OCI-LY3 (cell line): ENCODE results near the gene VPS13A.

Source experiments
- H2AFZ ChIP-seq: fragments of 200-600, 300-600 bp; shearing (Covaris generic); 2 replicates; pipeline ENCODE4 v1.6.0; 2014; ENCODE audit warnings: antibody characterized with exemption, low read depth, low read length
- H3K27ac ChIP-seq: fragments of 200-600, 300-600 bp; sonication (generic); 2 replicates; pipeline ENCODE4 v1.5.1; 2014; ENCODE audit warnings: mild to moderate bottlenecking, low read length, moderate library complexity, mixed read lengths
- H3K27me3 ChIP-seq: fragments of 200-600, 300-600 bp; sonication (generic); 2 replicates; pipeline ENCODE4 v1.6.1; 2014; ENCODE audit warnings: low read depth, low read length, mixed read lengths
- H3K36me3 ChIP-seq: fragments of 200-600, 300-600 bp; sonication (generic); replicated peaks from 2 replicates; pipeline ENCODE3; 2014; ENCODE audit warnings: low read depth, low read length, mixed read lengths
- H3K4me1 ChIP-seq: fragments of 300-600, 200-600 bp; sonication (generic); 2 replicates; pipeline ENCODE4 v1.6.1; 2014; ENCODE audit warnings: low read length, mixed read lengths
- H3K4me2 ChIP-seq: fragments of 200-600, 300-600 bp; sonication (generic); 2 replicates; pipeline ENCODE4 v1.6.1; 2014; ENCODE audit warnings: low read length, mixed read lengths
- H3K4me3 ChIP-seq: fragments of 300-600, 200-600 bp; sonication (generic); 2 replicates; pipeline ENCODE4 v1.5.1; 2014; ENCODE audit warnings: antibody characterized with exemption, mild to moderate bottlenecking, low read length, moderate library complexity
- H3K79me2 ChIP-seq: fragments of 300-600, 200-600 bp; shearing (Covaris generic); 2 replicates; pipeline ENCODE4 v1.6.1; 2014; ENCODE audit warnings: mild to moderate bottlenecking, low read length, mixed read lengths
- H3K9ac ChIP-seq: fragments of 300-600, 200-600 bp; shearing (Covaris generic); 2 replicates; pipeline ENCODE4 v1.6.0; 2014; ENCODE audit warnings: mild to moderate bottlenecking, low read length, moderate library complexity
- H3K9me3 ChIP-seq: fragments of 200-600, 300-600 bp; shearing (Covaris generic); 2 replicates; pipeline ENCODE4 v1.6.1; 2014; ENCODE audit warnings: low read length, mixed read lengths; ENCODE audit not compliant: insufficient read depth
- H4K20me1 ChIP-seq: fragments of 200-600, 300-600 bp; sonication (generic); 2 replicates; pipeline ENCODE4 v1.6.1; 2016; ENCODE audit warnings: low read length, mixed read lengths; ENCODE audit not compliant: insufficient read depth
- EZH2phosphoT487 ChIP-seq: fragments of 200-600 bp; shearing (Covaris generic); IDR thresholded peaks from 2 replicates; pipeline ENCODE4 v1.6.1; 2018; ENCODE audit warnings: antibody characterized with exemption, mixed run types, low read depth
- TF ChIP-seq, protein P1 (sequence below): fragments of 200-600, 300-600 bp; sonication (generic); IDR thresholded peaks from 2 replicates; pipeline ENCODE4 v1.5.1; 2014; ENCODE audit warnings: antibody characterized with exemption, low read length, low read depth

Gene VPS13A

DNA sequence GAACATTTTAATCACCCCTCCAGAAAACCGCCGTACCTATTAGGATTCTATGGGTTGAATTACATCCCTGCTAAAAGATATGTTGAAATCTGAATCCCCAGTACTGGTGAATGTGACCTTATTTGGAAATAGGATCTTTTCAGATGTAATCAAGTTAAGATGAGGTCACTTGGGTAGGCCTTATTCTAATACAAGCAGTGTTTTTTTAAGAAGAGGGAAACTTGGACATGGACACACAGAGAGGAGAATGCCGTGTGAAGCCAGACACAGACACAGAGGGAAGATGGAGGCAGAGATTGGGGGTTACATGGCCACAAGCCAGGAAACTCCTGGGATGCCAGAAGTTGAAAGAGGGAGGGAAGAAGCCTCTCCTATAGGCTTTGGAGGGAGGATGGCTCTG, 287.3 kb downstream of the VPS13A start:
- no peak overlapping the region for H3K4me3 ChIP-seq
- no peaks in the 10 kb centered on the region for H4K20me1 ChIP-seq
- TF ChIP-seq EZH2phosphoT487: no peak
- TF ChIP-seq, protein P1, sequence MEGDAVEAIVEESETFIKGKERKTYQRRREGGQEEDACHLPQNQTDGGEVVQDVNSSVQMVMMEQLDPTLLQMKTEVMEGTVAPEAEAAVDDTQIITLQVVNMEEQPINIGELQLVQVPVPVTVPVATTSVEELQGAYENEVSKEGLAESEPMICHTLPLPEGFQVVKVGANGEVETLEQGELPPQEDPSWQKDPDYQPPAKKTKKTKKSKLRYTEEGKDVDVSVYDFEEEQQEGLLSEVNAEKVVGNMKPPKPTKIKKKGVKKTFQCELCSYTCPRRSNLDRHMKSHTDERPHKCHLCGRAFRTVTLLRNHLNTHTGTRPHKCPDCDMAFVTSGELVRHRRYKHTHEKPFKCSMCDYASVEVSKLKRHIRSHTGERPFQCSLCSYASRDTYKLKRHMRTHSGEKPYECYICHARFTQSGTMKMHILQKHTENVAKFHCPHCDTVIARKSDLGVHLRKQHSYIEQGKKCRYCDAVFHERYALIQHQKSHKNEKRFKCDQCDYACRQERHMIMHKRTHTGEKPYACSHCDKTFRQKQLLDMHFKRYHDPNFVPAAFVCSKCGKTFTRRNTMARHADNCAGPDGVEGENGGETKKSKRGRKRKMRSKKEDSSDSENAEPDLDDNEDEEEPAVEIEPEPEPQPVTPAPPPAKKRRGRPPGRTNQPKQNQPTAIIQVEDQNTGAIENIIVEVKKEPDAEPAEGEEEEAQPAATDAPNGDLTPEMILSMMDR: no peak
- no peaks in the 10 kb centered on the region for H3K79me2 ChIP-seq
- H3K4me1 ChIP-seq: no peaks in the 10 kb centered on the region
- no peaks in the 10 kb centered on the region for H3K9me3 ChIP-seq
- H3K27me3 ChIP-seq: no peaks in the 10 kb centered on the region
- no peak overlapping the region for H3K4me2 ChIP-seq
- H3K9ac ChIP-seq: no peak overlapping the region
- no peak overlapping the region for H2AFZ ChIP-seq
- no peak overlapping the region for H3K27ac ChIP-seq
- H3K36me3 ChIP-seq: no peaks in the 10 kb centered on the region

DNA sequence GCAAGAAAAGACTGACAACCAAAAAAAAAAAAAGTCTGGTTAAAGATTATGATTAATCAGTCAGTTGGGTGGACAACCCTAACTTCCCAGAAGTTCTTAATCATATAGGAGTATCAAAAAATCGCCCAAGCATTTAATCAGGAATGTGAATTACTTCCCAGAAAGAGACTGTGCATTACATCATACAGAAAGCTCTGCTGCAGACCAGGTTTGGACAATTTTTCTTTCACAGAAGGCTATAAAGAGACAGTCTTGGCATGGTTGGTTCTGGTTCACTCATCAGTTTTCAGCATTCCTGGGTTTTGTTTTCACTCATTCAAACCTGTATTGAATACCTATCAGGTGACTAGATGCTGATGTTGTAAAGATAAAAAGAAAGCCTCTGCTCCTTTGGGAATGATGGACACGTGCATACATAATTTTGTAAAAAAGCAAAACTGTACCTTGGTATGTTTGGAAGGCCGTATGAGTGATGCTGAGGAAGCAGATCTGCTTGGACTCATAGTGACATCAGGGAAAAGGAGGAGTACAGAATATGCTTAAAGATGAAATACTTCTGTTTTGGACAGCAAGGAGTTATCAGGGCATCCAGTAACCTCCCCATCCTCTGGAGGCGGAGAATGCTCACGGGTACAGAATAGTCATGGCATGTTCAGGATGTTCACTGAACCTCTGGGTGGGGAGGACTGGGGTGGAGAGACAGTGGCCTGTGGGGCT, 292.3 kb downstream of the VPS13A start:
- H4K20me1 ChIP-seq: no peaks in the 10 kb centered on the region
- H3K9ac ChIP-seq: no peak overlapping the region
- H3K4me1 ChIP-seq: no peaks in the 10 kb centered on the region
- no peak for TF ChIP-seq EZH2phosphoT487
- TF ChIP-seq, protein P1: no peak
- no peak overlapping the region for H3K27ac ChIP-seq
- H2AFZ ChIP-seq: no peak overlapping the region
- H3K27me3 ChIP-seq: no peaks in the 10 kb centered on the region
- no peak overlapping the region for H3K4me2 ChIP-seq
- no peaks in the 10 kb centered on the region for H3K9me3 ChIP-seq
- no peaks in the 10 kb centered on the region for H3K36me3 ChIP-seq
- H3K4me3 ChIP-seq: no peak overlapping the region
- no peaks in the 10 kb centered on the region for H3K79me2 ChIP-seq
